ENCODE data around the gene FUT8. TPM values are rescaled to one million over a fixed set of nuclear protein-coding genes. Genes with fewer than 3 reads are reported as not detected.

Gene FUT8
- polyA plus RNA-seq, 1 experiment = 45.1 TPM

GRCh38 chr14:65731933-65732506 is 319.5 kb downstream of the FUT8 start:
- Histone ChIP-seq H3K4me3 (ENCODE audit: low read depth, low read length) (no peak overlapping the region), H3K27ac (ENCODE audit: low read depth, low read length) (no peak overlapping the region), H3K9me3 (ENCODE audit: control insufficient read depth, insufficient read depth, low read length) (no peaks in the 10 kb centered on the region), H3K27me3 (ENCODE audit: control insufficient read depth, insufficient read depth, low read length) (no peaks in the 10 kb centered on the region)
- CTCF ChIA-PET = no interaction called here
- POLR2A ChIA-PET = no interaction called here
- DNase-seq (ENCODE audit: low read depth, low spot score) = no peak
- TF ChIP-seq CTCF (IDR thresholded peaks at IDR 0.05; ENCODE audit: low read depth, low read length) = no peak

- ChIA-PET POLR2A (no interaction called here), CTCF (no interaction called here)
- Histone ChIP-seq H3K27ac (ENCODE audit: low read depth, low read length) (no peak overlapping the region), H3K4me3 (ENCODE audit: low read depth, low read length) (no peak overlapping the region), H3K27me3 (ENCODE audit: control insufficient read depth, insufficient read depth, low read length) (no peaks in the 10 kb centered on the region), H3K9me3 (ENCODE audit: control insufficient read depth, insufficient read depth, low read length) (no peaks in the 10 kb centered on the region)
- DNase-seq (ENCODE audit: low read depth, low spot score) = no peak
- no peak for TF ChIP-seq CTCF (IDR thresholded peaks at IDR 0.05; ENCODE audit: low read depth, low read length)
Measured at GRCh38 chr14:65738339-65738738, 325.8 kb downstream of the FUT8 start.

DNA sequence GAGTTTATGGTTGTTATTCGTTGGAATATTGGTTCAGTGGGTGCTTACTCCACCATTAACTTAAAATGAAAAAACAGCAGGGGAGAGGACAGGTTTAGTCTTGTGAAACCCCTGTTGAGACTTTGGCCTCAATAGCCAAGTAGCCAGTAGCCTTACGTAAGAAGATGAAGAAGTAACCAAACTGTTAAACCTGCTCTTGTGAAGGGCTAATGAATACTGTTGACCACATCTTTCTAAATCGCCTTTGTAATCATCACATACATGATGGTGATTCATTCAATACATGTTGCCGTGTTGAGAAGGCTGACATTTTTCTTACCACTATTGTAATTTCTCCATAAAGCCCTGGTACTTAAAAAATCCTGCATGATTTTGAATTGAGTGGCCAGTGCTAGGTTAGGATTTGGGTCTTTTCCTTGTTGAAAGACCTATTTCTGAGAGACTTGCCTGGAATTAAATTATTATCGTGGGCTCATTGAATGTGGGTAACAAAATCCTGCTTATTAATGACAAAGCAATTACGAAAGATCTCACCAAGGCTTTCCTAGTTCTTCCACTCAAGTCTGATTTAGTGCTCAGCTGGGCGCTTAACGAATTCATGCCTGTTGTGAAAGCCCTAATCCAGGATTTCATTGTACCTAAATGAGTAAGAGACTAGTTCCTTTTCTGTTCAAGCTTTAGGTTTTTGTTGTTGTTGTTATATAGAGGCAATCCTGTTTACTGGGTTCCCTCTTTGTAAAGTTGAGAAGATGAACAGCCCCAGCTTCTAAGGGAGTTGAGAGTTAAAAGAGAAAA is 333.1 kb downstream of the FUT8 start:
- no peak overlapping the region for H3K27ac ChIP-seq (ENCODE audit: low read depth, low read length)
- ChIA-PET CTCF (no interaction called here), POLR2A (no interaction called here)
- no peaks in the 10 kb centered on the region for H3K27me3 ChIP-seq (ENCODE audit: control insufficient read depth, insufficient read depth, low read length)
- H3K4me3 ChIP-seq (ENCODE audit: low read depth, low read length) = no peak overlapping the region
- no peaks in the 10 kb centered on the region for H3K9me3 ChIP-seq (ENCODE audit: control insufficient read depth, insufficient read depth, low read length)
- TF ChIP-seq CTCF (IDR thresholded peaks at IDR 0.05; ENCODE audit: low read depth, low read length) = no peak
- no peak for DNase-seq (ENCODE audit: low read depth, low spot score)

DNA sequence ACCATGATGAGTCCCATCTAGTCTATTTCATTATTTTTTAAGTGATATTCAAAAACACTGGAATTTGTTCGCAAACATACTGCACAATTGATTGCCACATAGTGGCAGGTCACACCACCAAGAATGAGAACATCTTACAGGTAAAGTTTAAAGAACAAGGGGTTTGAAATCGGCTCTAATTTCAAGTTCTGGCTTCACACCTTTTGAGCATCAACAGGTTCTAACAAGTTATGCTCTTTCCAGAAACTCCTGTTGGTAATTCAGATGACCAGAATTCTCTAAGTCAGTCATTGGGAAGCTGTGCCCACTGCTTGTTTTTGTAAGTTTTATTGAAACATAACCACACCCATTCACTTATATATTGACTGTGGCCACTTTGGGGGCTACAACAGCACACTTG is 336.3 kb downstream of the FUT8 start:
- no peak for DNase-seq (ENCODE audit: low read depth, low spot score)
- no peak for TF ChIP-seq CTCF (IDR thresholded peaks at IDR 0.05; ENCODE audit: low read depth, low read length)
- no peaks in the 10 kb centered on the region for H3K27me3 ChIP-seq (ENCODE audit: control insufficient read depth, insufficient read depth, low read length)
- CTCF ChIA-PET = no interaction called here
- no peak overlapping the region for H3K27ac ChIP-seq (ENCODE audit: low read depth, low read length)
- no peak overlapping the region for H3K4me3 ChIP-seq (ENCODE audit: low read depth, low read length)
- POLR2A ChIA-PET = no interaction called here
- H3K9me3 ChIP-seq (ENCODE audit: control insufficient read depth, insufficient read depth, low read length) = no peaks in the 10 kb centered on the region

DNA sequence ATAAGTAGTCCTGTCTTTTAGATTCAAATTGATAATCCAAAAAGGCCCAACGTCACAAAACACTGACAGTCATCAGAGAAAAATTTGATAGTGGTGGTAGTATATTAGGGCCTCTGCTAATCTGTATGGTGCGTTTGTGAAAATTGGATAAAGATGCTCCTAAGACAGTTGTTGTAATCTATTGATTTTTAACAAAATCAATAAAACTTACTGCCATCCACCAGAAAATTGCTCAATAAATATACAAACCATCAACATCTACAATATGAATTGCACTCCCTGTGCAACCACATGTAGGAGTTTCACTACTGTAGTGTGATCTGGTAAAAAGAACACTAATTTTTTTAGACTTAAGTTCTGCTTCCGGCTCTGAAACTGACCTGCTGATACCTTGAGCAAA is 336.8 kb downstream of the FUT8 start:
- no peak for DNase-seq (ENCODE audit: low read depth, low spot score)
- H3K27me3 ChIP-seq (ENCODE audit: control insufficient read depth, insufficient read depth, low read length) = no peaks in the 10 kb centered on the region
- H3K27ac ChIP-seq (ENCODE audit: low read depth, low read length) = no peak overlapping the region
- TF ChIP-seq CTCF (IDR thresholded peaks at IDR 0.05; ENCODE audit: low read depth, low read length) = no peak
- H3K9me3 ChIP-seq (ENCODE audit: control insufficient read depth, insufficient read depth, low read length) = no peaks in the 10 kb centered on the region
- ChIA-PET CTCF (no interaction called here), POLR2A (no interaction called here)
- H3K4me3 ChIP-seq (ENCODE audit: low read depth, low read length) = no peak overlapping the region
